ENCODE measurements around the gene IGFALS.

The IGFALS gene

GRCh38 chr16:1794908-1795666, 1.6 kb upstream of the IGFALS start:
- H3K4me2 ChIP-seq (ENCODE audit: low read depth, low read length) = no peak overlapping the region
- H3K4me3 ChIP-seq (ENCODE audit: low read length) = no peak overlapping the region
- no peak overlapping the region for H2AFZ ChIP-seq (ENCODE audit: low read length)
- no peaks in the 10 kb centered on the region for H3K36me3 ChIP-seq (replicated peaks; ENCODE audit: insufficient read depth, low read length)
- no peak for DNase-seq
- H3K9me3 ChIP-seq (replicated peaks; ENCODE audit: insufficient read depth, low read length) = no peaks in the 10 kb centered on the region
- H3K9me2 ChIP-seq (replicated peaks; ENCODE audit: insufficient read depth, low read length) = no peaks in the 10 kb centered on the region
- no peaks in the 10 kb centered on the region for H3K79me2 ChIP-seq (ENCODE audit: low read length)
- no peaks in the 10 kb centered on the region for H3K4me1 ChIP-seq (ENCODE audit: low read length)
- TF ChIP-seq EZH2phosphoT487 (IDR thresholded peaks at IDR 0.05; ENCODE audit: low read length) (no peak), EZH2 (optimal IDR thresholded peaks at IDR 0.05; ENCODE audit: low read depth, low read length) (no peak), CTCF (IDR thresholded peaks at IDR 0.05; ENCODE audit: low read length) (no peak)
- H3K27ac ChIP-seq (ENCODE audit: low read length) = no peak overlapping the region
- H3K9ac ChIP-seq (ENCODE audit: low read length) = no peak overlapping the region
- no peaks in the 10 kb centered on the region for H3K27me3 ChIP-seq (replicated peaks; ENCODE audit: insufficient read depth, low read length)
- H3F3A ChIP-seq (ENCODE audit: insufficient read depth, low read length) = no peaks in the 10 kb centered on the region
- H4K20me1 ChIP-seq (ENCODE audit: insufficient read depth, low read length) = no peaks in the 10 kb centered on the region

- no peaks in the 10 kb centered on the region for H3F3A ChIP-seq (ENCODE audit: insufficient read depth, low read length)
- H4K20me1 ChIP-seq (ENCODE audit: insufficient read depth, low read length) = no peaks in the 10 kb centered on the region
- TF ChIP-seq EZH2phosphoT487 (IDR thresholded peaks at IDR 0.05; ENCODE audit: low read length) (no peak), EZH2 (optimal IDR thresholded peaks at IDR 0.05; ENCODE audit: low read depth, low read length) (no peak), CTCF (IDR thresholded peaks at IDR 0.05; ENCODE audit: low read length) (no peak)
- no peak overlapping the region for H3K4me3 ChIP-seq (ENCODE audit: low read length)
- no peak overlapping the region for H3K9ac ChIP-seq (ENCODE audit: low read length)
- H3K27ac ChIP-seq (ENCODE audit: low read length) = no peak overlapping the region
- H3K4me2 ChIP-seq (ENCODE audit: low read depth, low read length) = no peak overlapping the region
- H3K9me3 ChIP-seq (replicated peaks; ENCODE audit: insufficient read depth, low read length) = no peaks in the 10 kb centered on the region
- H3K27me3 ChIP-seq (replicated peaks; ENCODE audit: insufficient read depth, low read length) = no peaks in the 10 kb centered on the region
- no peaks in the 10 kb centered on the region for H3K36me3 ChIP-seq (replicated peaks; ENCODE audit: insufficient read depth, low read length)
- DNase-seq = no peak
- no peaks in the 10 kb centered on the region for H3K79me2 ChIP-seq (ENCODE audit: low read length)
- no peaks in the 10 kb centered on the region for H3K4me1 ChIP-seq (ENCODE audit: low read length)
- no peak overlapping the region for H2AFZ ChIP-seq (ENCODE audit: low read length)
- no peaks in the 10 kb centered on the region for H3K9me2 ChIP-seq (replicated peaks; ENCODE audit: insufficient read depth, low read length)
These were observed 841 bp upstream of the IGFALS start for GRCh38 chr16:1794221-1794871.

- Histone ChIP-seq H4K20me1 (ENCODE audit: insufficient read depth, low read length) (no peaks in the 10 kb centered on the region), H3K79me2 (ENCODE audit: low read length) (no peaks in the 10 kb centered on the region), H3K36me3 (replicated peaks; ENCODE audit: insufficient read depth, low read length) (no peaks in the 10 kb centered on the region), H3F3A (ENCODE audit: insufficient read depth, low read length) (no peaks in the 10 kb centered on the region), H3K4me3 (ENCODE audit: low read length) (no peak overlapping the region), H3K4me1 (ENCODE audit: low read length) (no peaks in the 10 kb centered on the region), H3K9me3 (replicated peaks; ENCODE audit: insufficient read depth, low read length) (no peaks in the 10 kb centered on the region), H3K4me2 (ENCODE audit: low read depth, low read length) (no peak overlapping the region), H3K27me3 (replicated peaks; ENCODE audit: insufficient read depth, low read length) (no peaks in the 10 kb centered on the region), H3K9me2 (replicated peaks; ENCODE audit: insufficient read depth, low read length) (no peaks in the 10 kb centered on the region), H2AFZ (ENCODE audit: low read length) (no peak overlapping the region), H3K27ac (ENCODE audit: low read length) (no peak overlapping the region), H3K9ac (ENCODE audit: low read length) (no peak overlapping the region)
- no peak for DNase-seq
- TF ChIP-seq EZH2 (optimal IDR thresholded peaks at IDR 0.05; ENCODE audit: low read depth, low read length) (no peak), EZH2phosphoT487 (IDR thresholded peaks at IDR 0.05; ENCODE audit: low read length) (no peak), CTCF (IDR thresholded peaks at IDR 0.05; ENCODE audit: low read length) (no peak)
These were observed 498 bp downstream of the IGFALS start for GRCh38 chr16:1792836-1793577.

Data from MM.1S (cell line).